Small intestine (tissue), 7 donors: ENCODE results near the gene CAND1. TPM values are rescaled to one million over a fixed set of nuclear protein-coding genes. Genes with fewer than 3 reads are reported as not detected.

Experiments
- DNase-seq, 2 donors: peaks; one replicate each; pipeline versions ENCODE4 v3.0.0 to v3.0.0-alpha.2; 2013
- FAIRE-seq: peaks from 2 replicates; lab custom pipeline; 2012; peaks lifted over from hg19 to GRCh38; lab: Jason Lieb, UNC
- H3K27ac ChIP-seq, 3 donors: one replicate each; pipeline ENCODE4 v1.5.1; 2013; ENCODE audit warnings: low read length in 2 of 3, mild to moderate bottlenecking in 2 of 3, control low read depth in 1 of 3, inconsistent platforms in 1 of 3, low read depth in 1 of 3, moderate library complexity in 1 of 3
- H3K27me3 ChIP-seq, 3 donors: one replicate each; pipeline ENCODE4 v1.6.1; 2013; ENCODE audit warnings: low read length in 3 of 3, inconsistent platforms in 1 of 3; ENCODE audit not compliant: control insufficient read depth in 3 of 3, insufficient read depth in 3 of 3
- H3K36me3 ChIP-seq, 3 donors: one replicate each; pipeline ENCODE4 v1.6.1; 2013; ENCODE audit warnings: low read length in 3 of 3, inconsistent platforms in 1 of 3, low read depth in 1 of 3, mild to moderate bottlenecking in 1 of 3, moderate library complexity in 1 of 3; ENCODE audit not compliant: control insufficient read depth in 3 of 3, insufficient read depth in 2 of 3
- H3K4me1 ChIP-seq, 3 donors: one replicate each; pipeline ENCODE4 v1.6.1; 2013; ENCODE audit warnings: low read length in 2 of 3, inconsistent platforms in 1 of 3, low read depth in 1 of 3, mild to moderate bottlenecking in 1 of 3, moderate library complexity in 1 of 3; ENCODE audit not compliant: control insufficient read depth in 3 of 3, insufficient read depth in 2 of 3
- H3K4me3 ChIP-seq, 3 donors: one replicate each; pipeline ENCODE4 v1.5.1; 2013; ENCODE audit warnings: low read length in 3 of 3, control low read depth in 1 of 3, inconsistent platforms in 1 of 3, low read depth in 1 of 3, mild to moderate bottlenecking in 1 of 3, moderate library complexity in 1 of 3
- H3K9me3 ChIP-seq, 2 donors: one replicate each; pipeline ENCODE4 v1.6.1; 2013; ENCODE audit warnings: low read depth in 1 of 2, low read length in 1 of 2; ENCODE audit not compliant: control insufficient read depth in 2 of 2, insufficient read depth in 1 of 2
- WGBS, 3 donors: extraction: QIAGEN DNeasy Blood & Tissue Kit; methylation state at CpG; one replicate each; pipeline ENCODE4 v1.1.7; 2013; 5-methylcytosine and 5-hydroxymethylcytosine counted together
- polyA plus RNA-seq, 4 donors: library from polyadenylated mRNA; stranded (reverse) in 3 of 4; unstranded in 1 of 4; fragments of 200-250 nt in 3 of 4; fragments of 120-200 nt in 1 of 4; gene quantifications; one replicate each; pipeline versions ENCODE4 v1.2.1 to v1.2.3, GENCODE V29; 2013
- donor health status: healthy with polysubstance abuse.
- donor health status: control.
- donor health status: control.
- donor health status: Bipolar disorder and iron deficiency.
- donor health status: healthy.

The CAND1 gene
- polyA plus RNA-seq, 4 donors: 16.3 to 126 (median 24.4) TPM

GRCh38 chr12:67286257-67286656, 17.1 kb downstream of the CAND1 start:
- H3K4me1 ChIP-seq: no peaks in the 10 kb centered on the region
- H3K9me3 ChIP-seq: no peaks in the 10 kb centered on the region
- DNase-seq: no peak
- H3K36me3 ChIP-seq: peaks cover 0 to 31% (median 2%) of the 10 kb centered on the region in 3 donors
- H3K27ac ChIP-seq: no peak overlapping the region
- H3K27me3 ChIP-seq: no peaks in the 10 kb centered on the region
- FAIRE-seq: peak; percentile 5
- no peak overlapping the region for H3K4me3 ChIP-seq
- 94 to 98% (median 96%) methylated on average over 5 of the region's 5 CpGs for WGBS, 3 donors

DNA sequence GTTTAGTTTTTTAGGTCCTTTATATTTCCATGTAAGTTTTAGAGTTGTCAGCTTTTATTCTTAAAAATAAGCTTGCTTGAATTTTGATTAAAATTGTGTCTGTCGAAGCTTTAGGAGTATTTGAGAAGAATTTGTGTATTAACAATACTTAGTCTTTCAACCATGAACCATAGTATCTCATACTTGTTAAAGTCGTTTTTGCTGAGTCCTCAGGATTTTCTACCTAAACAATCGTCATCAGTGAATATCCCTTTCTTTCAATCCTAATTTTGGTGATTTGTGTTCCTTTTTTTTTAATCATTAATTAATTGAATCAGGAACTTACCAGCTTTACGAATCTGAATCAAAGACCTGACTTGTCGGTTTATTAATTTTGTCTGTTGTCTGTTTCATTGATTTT, 18.2 kb downstream of the CAND1 start:
- Histone ChIP-seq H3K4me1 (no peaks in the 10 kb centered on the region), H3K27ac (no peak overlapping the region), H3K36me3 (peaks cover 0 to 35% (median 2%) of the 10 kb centered on the region in 3 donors), H3K9me3 (no peaks in the 10 kb centered on the region), H3K4me3 (no peak overlapping the region), H3K27me3 (no peaks in the 10 kb centered on the region)
- DNase-seq: no peak
- FAIRE-seq: no peak
- WGBS, 3 donors: 81 to 89% (median 86%) methylated on average over 5 of the region's 5 CpGs

DNA sequence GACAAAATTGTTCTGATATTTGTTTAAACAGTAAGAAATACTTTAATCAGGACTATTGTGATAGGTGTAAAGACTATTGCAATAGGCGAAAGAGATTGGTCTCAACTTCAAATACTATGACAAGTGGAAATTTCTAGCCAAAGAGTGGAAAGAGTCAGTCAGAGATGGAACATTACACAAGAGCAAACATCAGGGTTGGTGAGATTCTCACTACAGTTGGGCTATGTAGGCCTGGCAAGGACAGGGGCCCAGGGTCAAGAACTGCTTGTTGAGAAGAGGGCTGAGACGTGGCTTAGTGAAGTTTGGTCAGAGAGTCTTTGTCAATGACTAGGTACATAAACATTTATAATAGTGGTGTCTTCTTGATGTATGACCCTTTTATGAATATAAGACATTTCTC, 19.4 kb downstream of the CAND1 start:
- DNase-seq: no peak
- H3K36me3 ChIP-seq: peaks cover 0 to 32% (median 2%) of the 10 kb centered on the region in 3 donors
- H3K27me3 ChIP-seq: no peaks in the 10 kb centered on the region
- WGBS, 3 donors: 85 to 96% (median 94%) methylated on average over 2 of the region's 2 CpGs
- H3K4me3 ChIP-seq: no peak overlapping the region
- no peak overlapping the region for H3K27ac ChIP-seq
- FAIRE-seq: no peak
- H3K9me3 ChIP-seq: no peaks in the 10 kb centered on the region
- no peaks in the 10 kb centered on the region for H3K4me1 ChIP-seq

DNA sequence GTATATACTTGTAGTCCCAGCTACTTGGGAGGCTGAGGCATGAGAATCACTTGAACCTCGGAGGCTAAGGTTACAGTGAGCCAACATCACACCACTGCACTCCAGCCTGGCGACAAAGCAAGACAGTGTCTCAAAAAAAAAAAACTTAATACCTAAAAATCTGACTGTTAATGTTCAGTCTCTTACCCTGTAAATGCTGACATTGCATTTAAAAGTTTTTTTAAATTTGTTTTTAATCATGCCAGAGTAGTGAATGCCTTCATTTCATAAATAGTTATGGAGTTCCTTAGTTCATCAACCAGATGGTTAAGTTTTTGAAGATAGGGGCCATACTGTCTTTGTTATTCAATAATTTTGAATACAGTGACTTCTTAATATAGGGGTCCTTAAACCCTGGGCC, 21.2 kb downstream of the CAND1 start:
- H3K36me3 ChIP-seq: peaks cover 0 to 29% (median 2%) of the 10 kb centered on the region in 3 donors
- FAIRE-seq (peak; percentile 36), DNase-seq (no peak)
- WGBS, 3 donors: 89 to 97% (median 94%) methylated on average over 2 of the region's 2 CpGs
- H3K4me1 ChIP-seq: no peaks in the 10 kb centered on the region
- H3K4me3 ChIP-seq: no peak overlapping the region
- no peak overlapping the region for H3K27ac ChIP-seq
- H3K27me3 ChIP-seq: no peaks in the 10 kb centered on the region
- no peaks in the 10 kb centered on the region for H3K9me3 ChIP-seq

- Histone ChIP-seq H3K4me1 (no peaks in the 10 kb centered on the region), H3K4me3 (no peak overlapping the region), H3K27ac (no peak overlapping the region), H3K36me3 (peaks cover 6 to 7% (median 6%) of the 10 kb centered on the region in 3 donors), H3K9me3 (no peaks in the 10 kb centered on the region), H3K27me3 (no peaks in the 10 kb centered on the region)
- DNase-seq (no peak), FAIRE-seq (no peak)
- 29 to 50% (median 35%) methylated on average over 2 of the region's 2 CpGs for WGBS, 3 donors
Observed at GRCh38 chr12:67299526-67299925, 30.4 kb downstream of the CAND1 start.

- H3K9me3 ChIP-seq: no peaks in the 10 kb centered on the region
- peaks cover 6 to 7% (median 6%) of the 10 kb centered on the region in 3 donors for H3K36me3 ChIP-seq
- H3K4me3 ChIP-seq: no peak overlapping the region
- no peaks in the 10 kb centered on the region for H3K27me3 ChIP-seq
- no peaks in the 10 kb centered on the region for H3K4me1 ChIP-seq
- H3K27ac ChIP-seq: no peak overlapping the region
- FAIRE-seq (no peak), DNase-seq (no peak)
- 82 to 83% (median 83%) methylated on average over 4 of the region's 4 CpGs for WGBS, 3 donors
Observed at GRCh38 chr12:67299926-67300325, 30.8 kb downstream of the CAND1 start.

DNA sequence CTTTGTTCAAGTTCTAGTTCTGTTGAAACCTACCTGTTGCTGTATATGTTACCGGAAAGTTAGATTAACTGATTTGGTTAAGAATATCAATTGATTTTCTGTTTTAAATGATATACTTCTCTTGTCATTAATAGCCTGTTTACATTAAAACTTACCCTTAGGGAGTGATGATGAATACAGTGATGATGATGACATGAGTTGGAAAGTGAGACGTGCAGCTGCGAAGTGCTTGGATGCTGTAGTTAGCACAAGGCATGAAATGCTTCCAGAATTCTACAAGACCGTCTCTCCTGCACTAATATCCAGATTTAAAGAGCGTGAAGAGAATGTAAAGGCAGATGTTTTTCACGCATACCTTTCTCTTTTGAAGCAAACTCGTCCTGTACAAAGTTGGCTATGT, 33.0 kb downstream of the CAND1 start:
- 95 to 98% (median 98%) methylated on average over 7 of the region's 7 CpGs for WGBS, 3 donors
- Histone ChIP-seq H3K36me3 (peaks cover 2 to 16% (median 11%) of the 10 kb centered on the region in 3 donors), H3K27ac (no peak overlapping the region), H3K4me1 (no peaks in the 10 kb centered on the region), H3K9me3 (no peaks in the 10 kb centered on the region), H3K27me3 (no peaks in the 10 kb centered on the region), H3K4me3 (no peak overlapping the region)
- DNase-seq (no peak), FAIRE-seq (no peak)

DNA sequence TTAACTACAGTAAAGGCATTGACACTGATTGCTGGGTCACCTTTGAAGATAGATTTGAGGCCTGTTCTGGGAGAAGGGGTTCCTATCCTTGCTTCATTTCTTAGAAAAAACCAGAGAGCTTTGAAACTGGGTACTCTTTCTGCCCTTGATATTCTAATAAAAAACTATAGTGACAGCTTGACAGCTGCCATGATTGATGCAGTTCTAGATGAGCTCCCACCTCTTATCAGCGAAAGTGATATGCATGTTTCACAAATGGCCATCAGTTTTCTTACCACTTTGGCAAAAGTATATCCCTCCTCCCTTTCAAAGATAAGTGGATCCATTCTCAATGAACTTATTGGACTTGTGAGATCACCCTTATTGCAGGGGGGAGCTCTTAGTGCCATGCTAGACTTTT, 36.4 kb downstream of the CAND1 start:
- FAIRE-seq: no peak

GRCh38 chr12:67306712-67307111, 37.6 kb downstream of the CAND1 start:
- 97 to 99% (median 99%) methylated on average over 2 of the region's 2 CpGs for WGBS, 3 donors
- Histone ChIP-seq H3K36me3 (peaks cover 2 to 20% (median 16%) of the 10 kb centered on the region in 3 donors), H3K4me1 (no peaks in the 10 kb centered on the region), H3K4me3 (no peak overlapping the region), H3K9me3 (no peaks in the 10 kb centered on the region), H3K27ac (no peak overlapping the region), H3K27me3 (no peaks in the 10 kb centered on the region)
- DNase-seq (no peak), FAIRE-seq (no peak)

More for the DNA sequence above, 36.4 kb downstream of the CAND1 start:
- WGBS, 3 donors: 96 to 100% (median 97%) methylated on average over 1 of the region's 1 CpG
- H3K27me3 ChIP-seq: no peaks in the 10 kb centered on the region
- no peak overlapping the region for H3K4me3 ChIP-seq
- no peak for DNase-seq
- peaks cover 2 to 18% (median 16%) of the 10 kb centered on the region in 3 donors for H3K36me3 ChIP-seq
- no peaks in the 10 kb centered on the region for H3K9me3 ChIP-seq
- H3K27ac ChIP-seq: no peak overlapping the region
- no peaks in the 10 kb centered on the region for H3K4me1 ChIP-seq
